ENCODE measurements around the gene PLAU. TPM values are rescaled to one million over a fixed set of nuclear protein-coding genes. Genes with fewer than 3 reads are reported as not detected.

PLAU gene
- total and polyA plus RNA-seq, 9 of the 15 experiments (the other 6 are each of a cell fraction or from before 2014, with no cell fraction given): 2.1 to 16.9 (median 3.3) TPM

DNA sequence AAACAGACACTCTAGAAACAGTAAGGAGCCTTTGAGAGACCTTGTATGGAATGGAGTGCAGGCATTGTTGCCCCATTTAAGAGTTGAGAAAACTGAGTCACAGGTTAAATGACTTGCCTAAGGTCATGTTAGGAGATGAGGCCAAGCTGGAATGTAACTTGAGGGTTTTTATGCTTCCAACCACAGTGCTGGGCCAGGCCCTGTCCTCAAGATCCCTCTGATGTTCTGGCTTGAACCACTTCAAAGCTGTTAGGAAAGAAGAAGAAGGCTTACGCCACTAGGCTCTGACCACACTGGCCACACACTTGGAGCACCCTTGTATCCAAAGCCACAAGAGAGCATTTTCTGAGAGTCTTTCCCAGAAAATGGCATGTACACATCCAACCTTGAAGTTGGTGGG, 42.7 kb downstream of the PLAU start (continued):
- TF ChIP-seq, protein P1, sequence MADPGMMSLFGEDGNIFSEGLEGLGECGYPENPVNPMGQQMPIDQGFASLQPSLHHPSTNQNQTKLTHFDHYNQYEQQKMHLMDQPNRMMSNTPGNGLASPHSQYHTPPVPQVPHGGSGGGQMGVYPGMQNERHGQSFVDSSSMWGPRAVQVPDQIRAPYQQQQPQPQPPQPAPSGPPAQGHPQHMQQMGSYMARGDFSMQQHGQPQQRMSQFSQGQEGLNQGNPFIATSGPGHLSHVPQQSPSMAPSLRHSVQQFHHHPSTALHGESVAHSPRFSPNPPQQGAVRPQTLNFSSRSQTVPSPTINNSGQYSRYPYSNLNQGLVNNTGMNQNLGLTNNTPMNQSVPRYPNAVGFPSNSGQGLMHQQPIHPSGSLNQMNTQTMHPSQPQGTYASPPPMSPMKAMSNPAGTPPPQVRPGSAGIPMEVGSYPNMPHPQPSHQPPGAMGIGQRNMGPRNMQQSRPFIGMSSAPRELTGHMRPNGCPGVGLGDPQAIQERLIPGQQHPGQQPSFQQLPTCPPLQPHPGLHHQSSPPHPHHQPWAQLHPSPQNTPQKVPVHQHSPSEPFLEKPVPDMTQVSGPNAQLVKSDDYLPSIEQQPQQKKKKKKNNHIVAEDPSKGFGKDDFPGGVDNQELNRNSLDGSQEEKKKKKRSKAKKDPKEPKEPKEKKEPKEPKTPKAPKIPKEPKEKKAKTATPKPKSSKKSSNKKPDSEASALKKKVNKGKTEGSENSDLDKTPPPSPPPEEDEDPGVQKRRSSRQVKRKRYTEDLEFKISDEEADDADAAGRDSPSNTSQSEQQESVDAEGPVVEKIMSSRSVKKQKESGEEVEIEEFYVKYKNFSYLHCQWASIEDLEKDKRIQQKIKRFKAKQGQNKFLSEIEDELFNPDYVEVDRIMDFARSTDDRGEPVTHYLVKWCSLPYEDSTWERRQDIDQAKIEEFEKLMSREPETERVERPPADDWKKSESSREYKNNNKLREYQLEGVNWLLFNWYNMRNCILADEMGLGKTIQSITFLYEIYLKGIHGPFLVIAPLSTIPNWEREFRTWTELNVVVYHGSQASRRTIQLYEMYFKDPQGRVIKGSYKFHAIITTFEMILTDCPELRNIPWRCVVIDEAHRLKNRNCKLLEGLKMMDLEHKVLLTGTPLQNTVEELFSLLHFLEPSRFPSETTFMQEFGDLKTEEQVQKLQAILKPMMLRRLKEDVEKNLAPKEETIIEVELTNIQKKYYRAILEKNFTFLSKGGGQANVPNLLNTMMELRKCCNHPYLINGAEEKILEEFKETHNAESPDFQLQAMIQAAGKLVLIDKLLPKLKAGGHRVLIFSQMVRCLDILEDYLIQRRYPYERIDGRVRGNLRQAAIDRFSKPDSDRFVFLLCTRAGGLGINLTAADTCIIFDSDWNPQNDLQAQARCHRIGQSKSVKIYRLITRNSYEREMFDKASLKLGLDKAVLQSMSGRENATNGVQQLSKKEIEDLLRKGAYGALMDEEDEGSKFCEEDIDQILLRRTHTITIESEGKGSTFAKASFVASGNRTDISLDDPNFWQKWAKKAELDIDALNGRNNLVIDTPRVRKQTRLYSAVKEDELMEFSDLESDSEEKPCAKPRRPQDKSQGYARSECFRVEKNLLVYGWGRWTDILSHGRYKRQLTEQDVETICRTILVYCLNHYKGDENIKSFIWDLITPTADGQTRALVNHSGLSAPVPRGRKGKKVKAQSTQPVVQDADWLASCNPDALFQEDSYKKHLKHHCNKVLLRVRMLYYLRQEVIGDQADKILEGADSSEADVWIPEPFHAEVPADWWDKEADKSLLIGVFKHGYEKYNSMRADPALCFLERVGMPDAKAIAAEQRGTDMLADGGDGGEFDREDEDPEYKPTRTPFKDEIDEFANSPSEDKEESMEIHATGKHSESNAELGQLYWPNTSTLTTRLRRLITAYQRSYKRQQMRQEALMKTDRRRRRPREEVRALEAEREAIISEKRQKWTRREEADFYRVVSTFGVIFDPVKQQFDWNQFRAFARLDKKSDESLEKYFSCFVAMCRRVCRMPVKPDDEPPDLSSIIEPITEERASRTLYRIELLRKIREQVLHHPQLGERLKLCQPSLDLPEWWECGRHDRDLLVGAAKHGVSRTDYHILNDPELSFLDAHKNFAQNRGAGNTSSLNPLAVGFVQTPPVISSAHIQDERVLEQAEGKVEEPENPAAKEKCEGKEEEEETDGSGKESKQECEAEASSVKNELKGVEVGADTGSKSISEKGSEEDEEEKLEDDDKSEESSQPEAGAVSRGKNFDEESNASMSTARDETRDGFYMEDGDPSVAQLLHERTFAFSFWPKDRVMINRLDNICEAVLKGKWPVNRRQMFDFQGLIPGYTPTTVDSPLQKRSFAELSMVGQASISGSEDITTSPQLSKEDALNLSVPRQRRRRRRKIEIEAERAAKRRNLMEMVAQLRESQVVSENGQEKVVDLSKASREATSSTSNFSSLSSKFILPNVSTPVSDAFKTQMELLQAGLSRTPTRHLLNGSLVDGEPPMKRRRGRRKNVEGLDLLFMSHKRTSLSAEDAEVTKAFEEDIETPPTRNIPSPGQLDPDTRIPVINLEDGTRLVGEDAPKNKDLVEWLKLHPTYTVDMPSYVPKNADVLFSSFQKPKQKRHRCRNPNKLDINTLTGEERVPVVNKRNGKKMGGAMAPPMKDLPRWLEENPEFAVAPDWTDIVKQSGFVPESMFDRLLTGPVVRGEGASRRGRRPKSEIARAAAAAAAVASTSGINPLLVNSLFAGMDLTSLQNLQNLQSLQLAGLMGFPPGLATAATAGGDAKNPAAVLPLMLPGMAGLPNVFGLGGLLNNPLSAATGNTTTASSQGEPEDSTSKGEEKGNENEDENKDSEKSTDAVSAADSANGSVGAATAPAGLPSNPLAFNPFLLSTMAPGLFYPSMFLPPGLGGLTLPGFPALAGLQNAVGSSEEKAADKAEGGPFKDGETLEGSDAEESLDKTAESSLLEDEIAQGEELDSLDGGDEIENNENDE (IDR thresholded peaks at IDR 0.05; ENCODE audit: low read depth, low read length): no peak
- TF ChIP-seq ZNF830 (CRISPR knock-in tag; IDR thresholded peaks at IDR 0.05): no peak
- TF ChIP-seq, protein P2, sequence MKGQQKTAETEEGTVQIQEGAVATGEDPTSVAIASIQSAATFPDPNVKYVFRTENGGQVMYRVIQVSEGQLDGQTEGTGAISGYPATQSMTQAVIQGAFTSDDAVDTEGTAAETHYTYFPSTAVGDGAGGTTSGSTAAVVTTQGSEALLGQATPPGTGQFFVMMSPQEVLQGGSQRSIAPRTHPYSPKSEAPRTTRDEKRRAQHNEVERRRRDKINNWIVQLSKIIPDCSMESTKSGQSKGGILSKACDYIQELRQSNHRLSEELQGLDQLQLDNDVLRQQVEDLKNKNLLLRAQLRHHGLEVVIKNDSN (CRISPR knock-in tag; IDR thresholded peaks at IDR 0.05): no peak
- TF ChIP-seq ETV6 (IDR thresholded peaks at IDR 0.05; ENCODE audit: borderline replicate concordance in 1 of 2, low read depth in 2 of 2, low read length in 1 of 2): no peak
- no peak for TF ChIP-seq ETV6 (CRISPR knock-in tag; IDR thresholded peaks at IDR 0.05; ENCODE audit: borderline replicate concordance)
- no peak for TF ChIP-seq CHD4 (IDR thresholded peaks at IDR 0.05; ENCODE audit: insufficient read depth, insufficient replicate concordance, low read depth, low read length, poor library complexity, severe bottlenecking)
- TF ChIP-seq HLTF (IDR thresholded peaks at IDR 0.05): no peak
- TF ChIP-seq HDAC2 (IDR thresholded peaks at IDR 0.05): peak; percentile 89
- TF ChIP-seq ZC3H8 (IDR thresholded peaks at IDR 0.05): no peak
- TF ChIP-seq EP400 (IDR thresholded peaks at IDR 0.05): no peak
- no peak for TF ChIP-seq E2F3 (CRISPR knock-in tag; IDR thresholded peaks at IDR 0.05)
- no peak for TF ChIP-seq U2AF1 (optimal IDR thresholded peaks at IDR 0.05; ENCODE audit: low read depth, low read length)
- TF ChIP-seq TAF9B (IDR thresholded peaks at IDR 0.05; ENCODE audit: partially characterized antibody): no peak
- TF ChIP-seq KDM1A (IDR thresholded peaks at IDR 0.05): peak; percentile 71 to 84

Measured in K562 (cell line).